HG03039 (cell line): Measurements from ENCODE around the gene FSIP1.

Source experiments
- ATAC-seq: cut with Tn5 transposase; IDR thresholded peaks from one replicate; pipeline ENCODE4 v1.9.1; 2021; ENCODE audit warnings: mild to moderate bottlenecking, moderate library complexity; ENCODE audit not compliant: unreplicated experiment

FSIP1 gene

DNA sequence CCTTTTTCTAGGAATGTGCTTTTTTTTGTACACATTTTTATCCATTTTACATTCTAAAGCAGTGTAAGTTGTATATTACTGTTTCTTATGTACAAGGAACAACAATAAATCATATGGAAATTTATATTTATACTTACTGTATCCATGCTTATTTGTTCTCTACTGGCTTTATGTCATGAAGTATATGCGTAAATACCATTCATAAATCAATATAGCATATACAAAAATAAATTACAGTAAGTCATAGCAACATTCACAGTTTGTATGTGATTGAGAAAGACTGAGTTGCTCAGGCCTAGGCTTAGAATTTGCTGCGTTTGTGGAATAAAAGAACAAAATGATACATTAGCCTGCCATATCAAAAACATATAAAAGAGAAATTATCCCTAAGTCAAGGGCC is 185.3 kb downstream of the FSIP1 start:
- no peak for ATAC-seq

DNA sequence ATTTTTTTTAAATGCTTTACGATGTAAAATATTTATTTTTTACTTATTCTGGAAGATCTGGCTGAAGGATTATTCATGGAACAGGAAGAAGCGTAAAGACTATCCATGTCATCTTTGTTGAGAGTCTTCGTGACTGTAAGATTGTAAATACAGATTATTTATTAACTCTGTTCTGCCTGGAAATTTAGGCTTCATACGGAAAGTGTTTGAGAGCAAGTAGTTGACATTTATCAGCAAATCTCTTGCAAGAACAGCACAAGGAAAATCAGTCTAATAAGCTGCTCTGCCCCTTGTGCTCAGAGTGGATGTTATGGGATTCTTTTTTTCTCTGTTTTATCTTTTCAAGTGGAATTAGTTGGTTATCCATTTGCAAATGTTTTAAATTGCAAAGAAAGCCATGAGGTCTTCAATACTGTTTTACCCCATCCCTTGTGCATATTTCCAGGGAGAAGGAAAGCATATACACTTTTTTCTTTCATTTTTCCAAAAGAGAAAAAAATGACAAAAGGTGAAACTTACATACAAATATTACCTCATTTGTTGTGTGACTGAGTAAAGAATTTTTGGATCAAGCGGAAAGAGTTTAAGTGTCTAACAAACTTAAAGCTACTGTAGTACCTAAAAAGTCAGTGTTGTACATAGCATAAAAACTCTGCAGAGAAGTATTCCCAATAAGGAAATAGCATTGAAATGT is 186.1 kb downstream of the FSIP1 start:
- no peak for ATAC-seq

DNA sequence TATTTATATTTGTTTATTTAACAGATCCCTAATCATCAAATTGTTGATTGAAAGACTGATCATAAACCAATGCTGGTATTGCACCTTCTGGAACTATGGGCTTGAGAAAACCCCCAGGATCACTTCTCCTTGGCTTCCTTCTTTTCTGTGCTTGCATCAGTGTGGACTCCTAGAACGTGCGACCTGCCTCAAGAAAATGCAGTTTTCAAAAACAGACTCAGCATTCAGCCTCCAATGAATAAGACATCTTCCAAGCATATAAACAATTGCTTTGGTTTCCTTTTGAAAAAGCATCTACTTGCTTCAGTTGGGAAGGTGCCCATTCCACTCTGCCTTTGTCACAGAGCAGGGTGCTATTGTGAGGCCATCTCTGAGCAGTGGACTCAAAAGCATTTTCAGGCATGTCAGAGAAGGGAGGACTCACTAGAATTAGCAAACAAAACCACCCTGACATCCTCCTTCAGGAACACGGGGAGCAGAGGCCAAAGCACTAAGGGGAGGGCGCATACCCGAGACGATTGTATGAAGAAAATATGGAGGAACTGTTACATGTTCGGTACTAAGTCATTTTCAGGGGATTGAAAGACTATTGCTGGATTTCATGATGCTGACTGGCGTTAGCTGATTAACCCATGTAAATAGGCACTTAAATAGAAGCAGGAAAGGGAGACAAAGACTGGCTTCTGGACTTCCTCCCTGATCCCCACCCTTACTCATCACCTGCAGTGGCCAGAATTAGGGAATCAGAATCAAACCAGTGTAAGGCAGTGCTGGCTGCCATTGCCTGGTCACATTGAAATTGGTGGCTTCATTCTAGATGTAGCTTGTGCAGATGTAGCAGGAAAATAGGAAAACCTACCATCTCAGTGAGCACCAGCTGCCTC is 187.1 kb downstream of the FSIP1 start:
- no peak for ATAC-seq

DNA sequence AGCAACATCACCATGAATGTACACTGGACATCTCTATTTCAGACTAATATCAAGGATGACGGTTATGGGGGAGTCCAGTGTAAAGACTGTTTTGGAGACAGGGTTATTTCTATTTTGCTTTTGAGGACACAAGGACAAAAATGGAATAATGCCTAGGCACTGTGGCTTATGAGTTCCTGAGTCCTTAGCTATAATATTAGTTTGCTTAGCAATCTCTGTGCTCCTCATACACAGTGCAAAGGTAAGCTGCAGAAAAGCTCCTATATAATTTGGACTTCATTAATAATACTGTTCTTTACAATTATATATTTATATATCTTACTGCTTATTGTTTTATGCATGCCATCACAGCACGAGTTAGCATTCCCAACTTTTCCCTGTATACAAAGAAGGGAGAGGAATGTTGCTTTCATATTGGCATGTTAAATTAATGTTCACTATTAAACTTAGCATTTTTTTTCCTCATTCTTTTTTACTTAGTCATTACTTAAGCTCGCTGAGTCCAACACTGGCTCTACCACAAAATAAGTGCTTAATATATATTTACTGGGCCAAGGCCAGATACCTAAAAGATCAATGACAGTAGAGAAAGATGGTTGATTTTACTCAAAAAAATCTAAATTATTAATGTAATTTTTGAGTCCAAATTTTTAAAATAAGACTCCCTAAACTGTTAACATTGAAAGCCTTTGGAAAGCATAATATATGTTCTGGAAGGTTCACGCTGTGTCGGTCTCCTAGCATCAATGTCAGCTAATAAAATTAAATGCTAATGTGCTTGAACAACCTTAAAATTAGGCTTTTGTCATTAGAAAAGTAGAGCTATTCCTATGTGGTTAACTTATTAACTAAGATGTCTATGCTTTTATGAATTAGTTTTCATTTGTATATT is 187.9 kb downstream of the FSIP1 start:
- no peak for ATAC-seq

DNA sequence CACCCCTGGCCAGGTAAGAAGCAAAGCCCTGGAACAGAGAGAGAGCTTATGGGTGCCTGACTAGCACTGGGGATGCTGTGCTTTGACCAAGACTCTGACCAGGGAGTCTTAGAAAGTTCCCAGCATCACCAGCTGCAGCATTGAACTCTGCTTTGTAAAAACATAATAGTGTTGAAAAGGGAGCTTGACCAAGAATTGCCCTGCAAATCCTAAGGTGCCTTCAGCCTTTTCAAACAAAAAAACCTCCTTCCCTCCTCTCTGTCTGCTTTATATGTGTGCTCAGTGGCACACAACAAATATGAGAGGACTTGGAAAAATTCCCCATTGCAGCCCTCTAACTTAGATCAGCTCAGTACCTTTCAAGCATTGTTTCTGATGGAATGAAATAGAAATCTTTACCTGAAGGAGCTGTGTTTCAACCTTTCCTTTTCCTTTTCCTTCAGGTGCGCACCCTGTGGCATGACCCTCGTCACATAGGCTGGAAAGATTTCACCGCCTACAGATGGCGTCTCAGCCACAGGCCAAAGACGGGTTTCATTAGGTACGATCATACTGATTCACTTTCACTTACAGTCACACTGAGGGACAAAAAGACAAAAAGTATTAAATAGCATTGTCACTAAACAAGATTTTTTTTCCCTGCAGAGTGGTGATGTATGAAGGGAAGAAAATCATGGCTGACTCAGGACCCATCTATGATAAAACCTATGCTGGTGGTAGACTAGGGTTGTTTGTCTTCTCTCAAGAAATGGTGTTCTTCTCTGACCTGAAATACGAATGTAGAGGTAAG is 188.8 kb downstream of the FSIP1 start:
- ATAC-seq, result no peak

DNA sequence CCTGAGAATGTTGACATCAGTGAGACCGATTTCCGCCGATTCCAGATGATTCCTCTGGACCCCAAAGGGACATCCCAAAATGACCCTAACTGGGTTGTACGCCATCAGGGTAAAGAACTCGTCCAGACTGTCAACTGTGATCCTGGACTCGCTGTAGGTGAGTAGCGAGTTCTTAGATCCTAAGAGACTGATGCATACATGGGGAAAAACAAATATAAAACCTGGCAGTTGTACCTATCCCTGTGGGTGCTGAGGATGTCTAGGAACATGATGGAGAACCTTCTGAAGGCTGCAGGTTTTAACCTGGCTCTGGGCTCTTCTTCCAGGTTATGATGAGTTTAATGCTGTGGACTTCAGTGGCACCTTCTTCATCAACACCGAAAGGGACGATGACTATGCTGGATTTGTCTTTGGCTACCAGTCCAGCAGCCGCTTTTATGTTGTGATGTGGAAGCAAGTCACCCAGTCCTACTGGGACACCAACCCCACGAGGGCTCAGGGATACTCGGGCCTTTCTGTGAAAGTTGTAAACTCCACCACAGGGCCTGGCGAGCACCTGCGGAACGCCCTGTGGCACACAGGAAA is 189.5 kb downstream of the FSIP1 start:
- no peak for ATAC-seq

DNA sequence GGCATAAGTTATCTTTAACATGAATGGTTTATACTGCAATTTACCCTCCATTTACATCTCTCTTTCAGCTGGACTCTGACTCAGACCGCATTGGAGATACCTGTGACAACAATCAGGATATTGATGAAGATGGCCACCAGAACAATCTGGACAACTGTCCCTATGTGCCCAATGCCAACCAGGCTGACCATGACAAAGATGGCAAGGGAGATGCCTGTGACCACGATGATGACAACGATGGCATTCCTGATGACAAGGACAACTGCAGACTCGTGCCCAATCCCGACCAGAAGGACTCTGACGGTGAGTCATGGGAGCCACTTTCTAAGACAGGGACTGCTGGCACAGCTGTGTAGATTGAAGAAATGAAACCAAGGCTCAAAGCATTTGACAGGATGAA is 190.1 kb downstream of the FSIP1 start:
- no peak for ATAC-seq

DNA sequence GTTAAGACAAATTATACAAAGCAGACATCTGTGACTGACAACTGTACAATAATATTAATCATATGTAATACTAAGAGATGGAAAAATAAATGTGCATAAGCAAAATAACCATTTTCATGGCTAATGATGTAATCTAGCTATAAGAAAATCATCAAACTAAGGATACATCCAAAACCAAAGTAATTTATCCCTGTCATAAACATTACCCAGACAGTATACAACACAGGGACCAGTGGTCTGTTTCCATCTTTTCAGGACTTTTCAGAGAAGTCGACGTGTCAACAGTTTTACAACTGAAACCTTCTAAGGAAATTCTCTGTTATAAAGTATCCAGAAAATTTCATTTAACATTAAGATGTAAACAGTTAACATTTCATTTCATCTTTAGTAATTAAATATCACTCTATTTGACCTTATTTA is 190.7 kb downstream of the FSIP1 start:
- ATAC-seq, result no peak

DNA sequence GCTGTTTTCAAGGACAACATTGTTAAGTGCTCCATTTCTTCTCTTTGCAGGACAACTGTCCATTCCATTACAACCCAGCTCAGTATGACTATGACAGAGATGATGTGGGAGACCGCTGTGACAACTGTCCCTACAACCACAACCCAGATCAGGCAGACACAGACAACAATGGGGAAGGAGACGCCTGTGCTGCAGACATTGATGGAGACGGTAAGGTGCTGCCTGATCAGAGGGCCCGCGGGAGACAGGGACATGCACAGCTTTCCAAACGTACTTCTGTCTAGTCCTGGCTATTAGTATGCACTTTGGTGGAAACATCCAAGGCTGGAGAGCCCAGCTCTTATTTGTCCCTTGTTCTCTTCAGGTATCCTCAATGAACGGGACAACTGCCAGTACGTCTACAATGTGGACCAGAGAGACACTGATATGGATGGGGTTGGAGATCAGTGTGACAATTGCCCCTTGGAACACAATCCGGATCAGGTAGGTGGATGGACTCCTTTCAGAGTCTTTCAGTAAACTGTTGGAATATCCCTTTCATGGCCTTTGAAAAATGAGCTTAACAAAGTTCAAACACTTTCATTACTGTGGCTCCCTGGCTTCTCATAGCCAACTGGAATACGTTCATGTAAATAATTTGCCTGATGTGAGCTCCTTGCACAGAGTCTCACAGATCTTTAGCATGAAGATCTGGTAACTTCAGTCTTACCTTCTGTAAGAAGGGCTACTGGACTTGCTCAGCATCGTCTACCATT is 191.3 kb downstream of the FSIP1 start:
- no peak for ATAC-seq

DNA sequence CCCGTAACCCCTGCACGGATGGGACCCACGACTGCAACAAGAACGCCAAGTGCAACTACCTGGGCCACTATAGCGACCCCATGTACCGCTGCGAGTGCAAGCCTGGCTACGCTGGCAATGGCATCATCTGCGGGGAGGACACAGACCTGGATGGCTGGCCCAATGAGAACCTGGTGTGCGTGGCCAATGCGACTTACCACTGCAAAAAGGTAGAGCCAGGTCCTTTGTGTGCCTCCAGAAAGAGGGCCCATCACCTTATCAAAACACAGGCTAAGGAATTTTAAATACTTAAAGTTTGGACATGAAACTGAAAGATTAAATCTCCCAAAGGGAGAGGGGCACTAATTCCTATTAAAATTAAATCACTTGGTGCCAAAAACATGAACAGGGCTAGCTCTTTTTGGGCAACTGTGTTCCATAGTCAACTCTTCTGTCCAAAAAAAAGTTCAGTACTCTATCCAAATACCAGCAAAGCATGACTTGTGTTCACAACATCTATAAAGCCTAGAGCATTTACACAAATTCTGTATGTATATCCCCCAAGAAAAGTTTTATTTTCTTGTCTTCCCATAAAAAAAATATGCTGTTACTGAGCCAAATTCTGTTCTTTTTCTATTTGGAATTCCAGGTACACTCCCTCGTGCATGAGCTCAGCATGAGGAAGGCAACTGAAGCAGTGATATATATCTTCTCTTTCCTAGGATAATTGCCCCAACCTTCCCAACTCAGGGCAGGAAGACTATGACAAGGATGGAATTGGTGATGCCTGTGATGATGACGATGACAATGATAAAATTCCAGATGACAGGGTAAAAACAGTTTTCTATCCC is 192.6 kb downstream of the FSIP1 start:
- ATAC-seq, result no peak

DNA sequence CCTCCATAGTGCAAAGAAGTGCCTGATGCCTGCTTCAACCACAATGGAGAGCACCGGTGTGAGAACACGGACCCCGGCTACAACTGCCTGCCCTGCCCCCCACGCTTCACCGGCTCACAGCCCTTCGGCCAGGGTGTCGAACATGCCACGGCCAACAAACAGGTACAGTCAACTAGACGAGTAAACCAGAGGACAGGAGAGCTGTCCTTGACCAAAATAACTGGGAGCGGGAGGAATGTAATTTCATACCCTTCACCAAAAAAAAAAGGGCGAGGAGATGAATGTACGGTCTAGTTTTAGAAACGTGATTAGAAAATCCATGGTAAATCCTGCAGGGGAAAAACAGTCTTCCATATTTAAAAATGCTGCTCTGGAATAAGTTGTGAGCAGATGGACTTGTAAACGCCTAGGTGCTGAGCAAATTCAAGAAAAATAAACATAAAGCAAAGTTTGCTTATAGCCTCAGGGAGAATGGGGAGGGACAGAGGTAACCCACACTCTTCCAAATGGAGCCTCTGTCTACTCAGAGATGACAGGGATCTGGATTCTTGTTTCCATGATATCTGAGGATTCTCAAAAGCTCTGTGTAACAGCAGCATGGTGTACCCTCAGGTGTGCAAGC is 193.3 kb downstream of the FSIP1 start:
- ATAC-seq, result no peak

DNA sequence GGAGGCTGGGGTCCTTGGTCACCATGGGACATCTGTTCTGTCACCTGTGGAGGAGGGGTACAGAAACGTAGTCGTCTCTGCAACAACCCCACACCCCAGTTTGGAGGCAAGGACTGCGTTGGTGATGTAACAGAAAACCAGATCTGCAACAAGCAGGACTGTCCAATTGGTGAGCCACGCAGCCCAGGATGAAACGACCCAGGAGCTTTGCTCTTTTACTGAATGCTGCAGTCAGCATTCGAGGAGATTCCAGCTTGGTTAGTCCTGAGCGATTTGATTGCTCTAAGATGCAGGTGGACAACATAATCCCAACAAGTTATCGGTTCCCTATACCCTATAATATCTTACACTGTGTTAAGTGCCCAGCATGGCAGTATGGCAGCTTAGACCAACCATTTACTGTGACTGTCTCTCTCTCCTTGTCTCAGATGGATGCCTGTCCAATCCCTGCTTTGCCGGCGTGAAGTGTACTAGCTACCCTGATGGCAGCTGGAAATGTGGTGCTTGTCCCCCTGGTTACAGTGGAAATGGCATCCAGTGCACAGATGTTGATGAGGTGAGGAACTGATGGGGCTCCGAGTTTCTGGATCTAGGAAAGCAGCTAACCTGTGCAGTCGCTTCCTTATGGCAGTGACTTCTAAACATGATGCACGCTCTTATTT is 194.0 kb downstream of the FSIP1 start:
- no peak for ATAC-seq

DNA sequence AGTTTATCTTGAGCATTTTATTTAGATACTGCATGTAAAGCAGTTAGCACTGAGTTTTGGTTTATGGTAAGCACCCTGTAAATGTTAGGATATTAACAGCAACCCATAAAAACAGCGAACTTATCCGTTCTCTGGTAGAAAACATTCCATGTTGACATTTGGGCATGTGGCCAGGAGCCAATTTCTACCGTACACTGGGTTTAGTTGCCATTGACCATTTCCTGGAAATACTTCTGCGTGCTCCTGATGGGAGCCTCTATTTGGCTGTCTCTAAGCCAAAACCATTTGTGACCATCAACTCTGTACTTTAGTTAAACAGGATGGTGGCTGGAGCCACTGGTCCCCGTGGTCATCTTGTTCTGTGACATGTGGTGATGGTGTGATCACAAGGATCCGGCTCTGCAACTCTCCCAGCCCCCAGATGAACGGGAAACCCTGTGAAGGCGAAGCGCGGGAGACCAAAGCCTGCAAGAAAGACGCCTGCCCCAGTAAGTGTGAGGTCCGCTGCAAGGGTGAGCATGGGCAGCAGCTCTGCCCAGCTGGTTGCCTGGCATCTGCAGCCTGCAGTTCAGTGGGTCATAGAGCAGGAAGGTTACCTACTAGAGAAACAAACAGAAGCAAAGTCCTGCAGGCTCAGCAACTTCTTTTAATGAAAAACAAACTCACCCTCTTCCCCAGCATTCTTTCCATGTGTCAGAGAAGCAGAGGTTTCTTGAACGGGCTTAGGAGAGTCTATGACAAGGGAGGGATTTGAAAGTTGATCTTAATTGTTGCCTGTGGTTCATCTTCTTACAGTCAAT is 194.7 kb downstream of the FSIP1 start:
- no peak for ATAC-seq

DNA sequence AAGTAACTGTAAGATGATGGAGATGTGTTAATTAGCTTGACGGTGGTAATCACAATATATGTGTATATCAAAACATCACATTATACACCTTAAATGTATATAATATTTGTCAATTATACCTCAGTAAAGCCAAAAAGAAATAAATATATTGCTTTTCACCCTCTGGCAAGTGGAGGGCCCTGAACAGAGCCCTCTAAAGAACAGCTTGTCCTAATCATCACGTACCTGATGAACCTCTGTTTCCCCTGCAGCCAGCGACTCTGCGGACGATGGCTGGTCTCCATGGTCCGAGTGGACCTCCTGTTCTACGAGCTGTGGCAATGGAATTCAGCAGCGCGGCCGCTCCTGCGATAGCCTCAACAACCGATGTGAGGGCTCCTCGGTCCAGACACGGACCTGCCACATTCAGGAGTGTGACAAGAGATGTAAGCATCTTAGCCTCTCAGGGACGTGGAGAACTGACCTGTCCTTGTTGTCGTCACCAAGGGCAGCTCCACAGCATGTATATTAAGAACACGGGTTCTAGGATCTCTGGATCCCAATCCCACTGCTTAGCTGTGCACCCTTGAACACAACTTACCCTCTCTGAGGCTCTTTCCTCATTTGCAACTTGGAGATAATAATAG is 195.4 kb downstream of the FSIP1 start:
- no peak for ATAC-seq

DNA sequence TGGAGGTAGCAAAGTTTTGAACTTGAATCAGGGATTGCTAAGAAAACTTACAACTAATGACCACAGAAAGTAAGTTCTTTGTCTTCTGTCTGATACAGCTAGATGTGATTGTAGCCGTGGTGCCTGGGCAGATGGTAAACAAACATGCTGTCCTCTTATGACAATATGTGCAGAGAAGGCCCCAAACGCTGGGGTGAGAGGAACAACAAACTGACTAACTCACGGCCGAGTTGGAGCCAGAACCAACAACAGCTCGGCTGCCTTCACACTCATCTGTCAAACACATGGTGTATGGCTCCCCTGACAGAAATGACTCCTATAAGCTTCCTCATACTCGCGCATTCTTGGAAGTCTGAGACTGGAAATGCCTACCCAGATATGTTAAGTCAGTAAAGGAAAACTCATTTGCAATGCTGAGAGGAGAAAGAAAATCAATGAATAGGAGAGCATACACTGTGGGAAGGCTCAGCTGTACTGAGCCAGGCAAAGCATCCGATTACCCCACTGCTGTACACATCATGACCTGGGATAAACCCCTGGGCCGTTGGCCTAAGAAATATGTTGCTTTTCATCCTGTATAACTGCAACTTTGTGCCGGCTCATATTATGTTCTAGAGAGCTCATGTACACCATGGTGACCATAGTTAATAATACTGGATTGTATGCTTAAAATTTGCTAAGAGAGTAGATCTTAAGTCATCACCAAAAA is 196.1 kb downstream of the FSIP1 start:
- ATAC-seq, result no peak

DNA sequence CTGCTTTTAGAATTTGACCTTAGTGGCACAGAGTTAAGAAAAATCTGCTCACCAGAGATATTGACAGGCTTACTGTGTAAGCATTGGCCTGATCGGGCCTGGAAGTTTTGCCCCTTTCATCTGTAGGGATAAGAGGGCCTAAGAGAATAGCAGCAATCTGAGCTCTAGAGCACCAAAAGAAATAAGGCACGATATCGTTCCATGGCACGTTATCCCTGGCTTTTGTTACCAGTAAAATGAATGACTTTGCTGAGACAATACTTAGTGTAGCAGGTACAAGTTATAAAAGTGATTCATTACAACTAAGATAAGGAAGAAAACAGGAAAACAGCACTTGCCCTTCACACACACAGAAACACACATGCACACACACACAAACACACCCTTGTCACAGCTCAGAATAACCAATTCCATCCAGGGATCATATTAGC is 196.8 kb downstream of the FSIP1 start:
- no peak for ATAC-seq
